ENCODE results near the gene LCLAT1.

The LCLAT1 gene

DNA sequence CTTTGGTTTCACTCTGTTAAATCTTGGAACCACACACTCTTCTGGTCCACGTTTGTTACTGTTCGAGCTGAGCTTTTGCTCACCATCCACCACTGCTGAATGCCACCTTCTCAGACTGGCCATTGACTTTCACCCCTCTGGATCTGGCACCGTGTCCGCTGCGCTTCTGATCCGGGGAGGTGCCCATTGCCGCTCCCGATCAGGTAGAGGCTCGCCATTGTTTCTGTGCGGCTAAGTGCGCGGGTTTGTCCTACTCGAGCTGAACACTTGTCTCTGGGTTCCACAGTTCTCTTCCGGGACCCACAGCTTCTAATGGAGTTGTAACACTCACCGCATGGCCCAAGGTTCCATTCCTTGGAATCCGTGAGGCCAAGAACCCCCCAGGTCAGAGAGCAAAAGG is 72.8 kb downstream of the LCLAT1 start:
- Histone ChIP-seq H3K79me2 (ENCODE audit: insufficient read depth, low read length) (no peaks in the 10 kb centered on the region), H3K9me2 (replicated peaks; ENCODE audit: insufficient read depth, low read length) (no peaks in the 10 kb centered on the region), H3K4me2 (ENCODE audit: low read depth, low read length, poor library complexity, severe bottlenecking) (no peak overlapping the region), H3K9ac (ENCODE audit: low read length) (no peak overlapping the region), H3K4me3 (ENCODE audit: insufficient read depth, low read length, poor library complexity, severe bottlenecking) (no peak overlapping the region), H2AFZ (ENCODE audit: low read depth, low read length, severe bottlenecking) (no peak overlapping the region), H3K27ac (ENCODE audit: low read depth, low read length) (no peak overlapping the region), H3K9me3 (ENCODE audit: insufficient read depth, low read length) (no peaks in the 10 kb centered on the region), H3K27me3 (ENCODE audit: low read length) (no peaks in the 10 kb centered on the region), H4K20me1 (ENCODE audit: low read depth, low read length) (no peaks in the 10 kb centered on the region), H3F3A (ENCODE audit: insufficient read depth) (no peaks in the 10 kb centered on the region), H3K36me3 (ENCODE audit: low read length) (no peaks in the 10 kb centered on the region)
- TF ChIP-seq, protein P1, sequence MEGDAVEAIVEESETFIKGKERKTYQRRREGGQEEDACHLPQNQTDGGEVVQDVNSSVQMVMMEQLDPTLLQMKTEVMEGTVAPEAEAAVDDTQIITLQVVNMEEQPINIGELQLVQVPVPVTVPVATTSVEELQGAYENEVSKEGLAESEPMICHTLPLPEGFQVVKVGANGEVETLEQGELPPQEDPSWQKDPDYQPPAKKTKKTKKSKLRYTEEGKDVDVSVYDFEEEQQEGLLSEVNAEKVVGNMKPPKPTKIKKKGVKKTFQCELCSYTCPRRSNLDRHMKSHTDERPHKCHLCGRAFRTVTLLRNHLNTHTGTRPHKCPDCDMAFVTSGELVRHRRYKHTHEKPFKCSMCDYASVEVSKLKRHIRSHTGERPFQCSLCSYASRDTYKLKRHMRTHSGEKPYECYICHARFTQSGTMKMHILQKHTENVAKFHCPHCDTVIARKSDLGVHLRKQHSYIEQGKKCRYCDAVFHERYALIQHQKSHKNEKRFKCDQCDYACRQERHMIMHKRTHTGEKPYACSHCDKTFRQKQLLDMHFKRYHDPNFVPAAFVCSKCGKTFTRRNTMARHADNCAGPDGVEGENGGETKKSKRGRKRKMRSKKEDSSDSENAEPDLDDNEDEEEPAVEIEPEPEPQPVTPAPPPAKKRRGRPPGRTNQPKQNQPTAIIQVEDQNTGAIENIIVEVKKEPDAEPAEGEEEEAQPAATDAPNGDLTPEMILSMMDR (IDR thresholded peaks at IDR 0.05; ENCODE audit: insufficient read depth, low read length, poor library complexity, severe bottlenecking): no peak
- TF ChIP-seq EZH2phosphoT487 (conservative IDR thresholded peaks at IDR 0.05; ENCODE audit: low read length): no peak

DNA sequence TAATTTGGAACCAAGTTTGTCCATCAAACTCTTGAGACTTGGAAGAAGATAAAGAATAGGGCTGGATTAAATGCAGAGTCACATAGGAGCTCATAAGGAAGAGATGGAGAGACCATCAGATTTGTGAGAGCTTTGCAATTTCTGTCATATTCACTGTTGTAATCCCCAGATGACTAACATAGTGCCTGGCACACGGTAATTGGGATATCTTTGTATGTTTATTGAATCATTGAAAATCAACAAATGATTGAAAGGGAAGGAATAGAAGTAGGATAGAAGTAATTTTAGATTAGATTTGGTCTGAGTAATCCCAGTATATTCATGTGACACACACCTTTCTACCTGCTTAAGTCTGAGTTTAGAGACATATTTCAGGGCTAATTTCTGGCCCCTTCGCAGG is 75.4 kb downstream of the LCLAT1 start:
- Histone ChIP-seq H3K27ac (ENCODE audit: low read depth, low read length) (no peak overlapping the region), H3K9ac (ENCODE audit: low read length) (no peak overlapping the region), H3K9me2 (replicated peaks; ENCODE audit: insufficient read depth, low read length) (no peaks in the 10 kb centered on the region), H3K79me2 (ENCODE audit: insufficient read depth, low read length) (no peaks in the 10 kb centered on the region), H3K4me3 (ENCODE audit: insufficient read depth, low read length, poor library complexity, severe bottlenecking) (no peak overlapping the region), H3K4me2 (ENCODE audit: low read depth, low read length, poor library complexity, severe bottlenecking) (no peak overlapping the region), H2AFZ (ENCODE audit: low read depth, low read length, severe bottlenecking) (no peak overlapping the region), H3K9me3 (ENCODE audit: insufficient read depth, low read length) (no peaks in the 10 kb centered on the region), H3F3A (ENCODE audit: insufficient read depth) (no peaks in the 10 kb centered on the region), H4K20me1 (ENCODE audit: low read depth, low read length) (no peaks in the 10 kb centered on the region), H3K27me3 (ENCODE audit: low read length) (no peaks in the 10 kb centered on the region), H3K36me3 (ENCODE audit: low read length) (no peaks in the 10 kb centered on the region)
- TF ChIP-seq, protein P1 (IDR thresholded peaks at IDR 0.05; ENCODE audit: insufficient read depth, low read length, poor library complexity, severe bottlenecking): no peak
- TF ChIP-seq EZH2phosphoT487 (conservative IDR thresholded peaks at IDR 0.05; ENCODE audit: low read length): no peak

DNA sequence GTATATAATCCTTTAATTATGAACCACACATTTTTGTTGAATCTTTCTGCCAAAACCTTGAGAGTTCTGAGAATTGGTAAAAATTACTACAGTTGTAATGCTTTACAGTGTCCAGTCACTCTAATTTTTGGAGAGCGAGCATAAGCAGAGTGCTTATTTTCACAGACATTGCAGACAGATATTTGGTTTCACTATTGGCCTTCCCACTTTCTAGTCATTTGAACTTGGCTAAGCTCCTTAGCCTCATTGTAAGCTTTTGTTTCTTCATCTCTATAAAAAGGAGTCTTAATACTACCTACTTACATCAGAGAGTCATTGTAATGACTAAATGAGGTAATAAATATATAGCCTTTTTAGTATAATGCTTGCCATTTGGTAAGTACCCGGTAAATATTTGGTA is 80.4 kb downstream of the LCLAT1 start:
- no peaks in the 10 kb centered on the region for H3K79me2 ChIP-seq (ENCODE audit: insufficient read depth, low read length)
- no peak overlapping the region for H3K4me2 ChIP-seq (ENCODE audit: low read depth, low read length, poor library complexity, severe bottlenecking)
- H3K27me3 ChIP-seq (ENCODE audit: low read length): no peaks in the 10 kb centered on the region
- TF ChIP-seq EZH2phosphoT487 (conservative IDR thresholded peaks at IDR 0.05; ENCODE audit: low read length): no peak
- TF ChIP-seq, protein P1 (IDR thresholded peaks at IDR 0.05; ENCODE audit: insufficient read depth, low read length, poor library complexity, severe bottlenecking): no peak
- H3K9ac ChIP-seq (ENCODE audit: low read length): no peak overlapping the region
- no peak overlapping the region for H3K4me3 ChIP-seq (ENCODE audit: insufficient read depth, low read length, poor library complexity, severe bottlenecking)
- H3F3A ChIP-seq (ENCODE audit: insufficient read depth): no peaks in the 10 kb centered on the region
- no peaks in the 10 kb centered on the region; the same call in 1 of the 2 replicates for H3K36me3 ChIP-seq (ENCODE audit: low read length)
- H3K9me3 ChIP-seq (ENCODE audit: insufficient read depth, low read length): no peaks in the 10 kb centered on the region
- no peaks in the 10 kb centered on the region for H4K20me1 ChIP-seq (ENCODE audit: low read depth, low read length)
- no peak overlapping the region for H2AFZ ChIP-seq (ENCODE audit: low read depth, low read length, severe bottlenecking)
- H3K27ac ChIP-seq (ENCODE audit: low read depth, low read length): no peak overlapping the region
- no peaks in the 10 kb centered on the region for H3K9me2 ChIP-seq (replicated peaks; ENCODE audit: insufficient read depth, low read length)
